AG10803 (cell line): ENCODE measurements around the gene TNFSF15.

Experiments
- DNase-seq: peaks from one replicate; pipeline ENCODE4 v3.0.0; 2010; ENCODE audit warnings: low read depth
- H3K4me3 ChIP-seq: 2 replicates; pipeline ENCODE4 v1.5.1; 2011; ENCODE audit warnings: mild to moderate bottlenecking, low read length, control low read depth
- CTCF ChIP-seq: conservative IDR thresholded peaks from 2 replicates; pipeline ENCODE4 v1.5.1; 2011; ENCODE audit warnings: mild to moderate bottlenecking, low read length, control low read depth, inconsistent platforms

The TNFSF15 gene

GRCh38 chr9:114805670-114806525 is at the start of gene TNFSF15:
Gene TNFSF15, minus strand, starts transcription at chr9:114806039. Its CDS starts 27 bp downstream, at chr9:114806012.
- DNase-seq, result no peak
- H3K4me3 ChIP-seq, result no peak within 1 kb of the TSS
- no peak for TF ChIP-seq CTCF

GRCh38 chr9:114855488-114855887 is 49.6 kb upstream of the TNFSF15 start:
- DNase-seq, result peak; percentile 50
- TF ChIP-seq CTCF, result no peak
- H3K4me3 ChIP-seq, result no peak overlapping the region

GRCh38 chr9:114854736-114855355 is 49.0 kb upstream of the TNFSF15 start:
- DNase-seq, result no peak
- no peak overlapping the region for H3K4me3 ChIP-seq
- no peak for TF ChIP-seq CTCF

- H3K4me3 ChIP-seq, result no peak overlapping the region
- DNase-seq, result no peak
- TF ChIP-seq CTCF, result no peak
Measured at GRCh38 chr9:114853071-114853855, 47.4 kb upstream of the TNFSF15 start.

- TF ChIP-seq CTCF, result no peak
- peak; percentile 96 for DNase-seq
- no peak overlapping the region for H3K4me3 ChIP-seq
Measured at GRCh38 chr9:114852050-114852594, 46.3 kb upstream of the TNFSF15 start.

- no peak overlapping the region for H3K4me3 ChIP-seq
- DNase-seq, result no peak
- no peak for TF ChIP-seq CTCF
Measured at GRCh38 chr9:114851306-114851705, 45.5 kb upstream of the TNFSF15 start.
